OCI-LY3 (cell line): ENCODE results near the gene KDM5C.

ENCODE experiments used
- H2AFZ ChIP-seq: fragments of 200-600, 300-600 bp; shearing (Covaris generic); 2 replicates; pipeline ENCODE4 v1.6.0; 2014; ENCODE audit warnings: antibody characterized with exemption, low read depth, low read length
- H3K27ac ChIP-seq: fragments of 200-600, 300-600 bp; sonication (generic); 2 replicates; pipeline ENCODE4 v1.5.1; 2014; ENCODE audit warnings: mild to moderate bottlenecking, low read length, moderate library complexity, mixed read lengths
- H3K27me3 ChIP-seq: fragments of 200-600, 300-600 bp; sonication (generic); 2 replicates; pipeline ENCODE4 v1.6.1; 2014; ENCODE audit warnings: low read depth, low read length, mixed read lengths
- H3K36me3 ChIP-seq: fragments of 200-600, 300-600 bp; sonication (generic); replicated peaks from 2 replicates; pipeline ENCODE3; 2014; ENCODE audit warnings: low read depth, low read length, mixed read lengths
- H3K4me1 ChIP-seq: fragments of 300-600, 200-600 bp; sonication (generic); 2 replicates; pipeline ENCODE4 v1.6.1; 2014; ENCODE audit warnings: low read length, mixed read lengths
- H3K4me2 ChIP-seq: fragments of 200-600, 300-600 bp; sonication (generic); 2 replicates; pipeline ENCODE4 v1.6.1; 2014; ENCODE audit warnings: low read length, mixed read lengths
- H3K4me3 ChIP-seq: fragments of 300-600, 200-600 bp; sonication (generic); 2 replicates; pipeline ENCODE4 v1.5.1; 2014; ENCODE audit warnings: antibody characterized with exemption, mild to moderate bottlenecking, low read length, moderate library complexity
- H3K79me2 ChIP-seq: fragments of 300-600, 200-600 bp; shearing (Covaris generic); 2 replicates; pipeline ENCODE4 v1.6.1; 2014; ENCODE audit warnings: mild to moderate bottlenecking, low read length, mixed read lengths
- H3K9ac ChIP-seq: fragments of 300-600, 200-600 bp; shearing (Covaris generic); 2 replicates; pipeline ENCODE4 v1.6.0; 2014; ENCODE audit warnings: mild to moderate bottlenecking, low read length, moderate library complexity
- H3K9me3 ChIP-seq: fragments of 200-600, 300-600 bp; shearing (Covaris generic); 2 replicates; pipeline ENCODE4 v1.6.1; 2014; ENCODE audit warnings: low read length, mixed read lengths; ENCODE audit not compliant: insufficient read depth
- H4K20me1 ChIP-seq: fragments of 200-600, 300-600 bp; sonication (generic); 2 replicates; pipeline ENCODE4 v1.6.1; 2016; ENCODE audit warnings: low read length, mixed read lengths; ENCODE audit not compliant: insufficient read depth
- EZH2phosphoT487 ChIP-seq: fragments of 200-600 bp; shearing (Covaris generic); IDR thresholded peaks from 2 replicates; pipeline ENCODE4 v1.6.1; 2018; ENCODE audit warnings: antibody characterized with exemption, mixed run types, low read depth
- TF ChIP-seq, protein P1 (sequence below): fragments of 200-600, 300-600 bp; sonication (generic); IDR thresholded peaks from 2 replicates; pipeline ENCODE4 v1.5.1; 2014; ENCODE audit warnings: antibody characterized with exemption, low read length, low read depth

KDM5C gene

GRCh38 chrX:53266914-53267313 lies 41.9 kb upstream of the KDM5C start:
- Histone ChIP-seq H3K4me1 (no peaks in the 10 kb centered on the region), H3K4me3 (no peak overlapping the region)
- no peak for TF ChIP-seq EZH2phosphoT487
- TF ChIP-seq, protein P1, sequence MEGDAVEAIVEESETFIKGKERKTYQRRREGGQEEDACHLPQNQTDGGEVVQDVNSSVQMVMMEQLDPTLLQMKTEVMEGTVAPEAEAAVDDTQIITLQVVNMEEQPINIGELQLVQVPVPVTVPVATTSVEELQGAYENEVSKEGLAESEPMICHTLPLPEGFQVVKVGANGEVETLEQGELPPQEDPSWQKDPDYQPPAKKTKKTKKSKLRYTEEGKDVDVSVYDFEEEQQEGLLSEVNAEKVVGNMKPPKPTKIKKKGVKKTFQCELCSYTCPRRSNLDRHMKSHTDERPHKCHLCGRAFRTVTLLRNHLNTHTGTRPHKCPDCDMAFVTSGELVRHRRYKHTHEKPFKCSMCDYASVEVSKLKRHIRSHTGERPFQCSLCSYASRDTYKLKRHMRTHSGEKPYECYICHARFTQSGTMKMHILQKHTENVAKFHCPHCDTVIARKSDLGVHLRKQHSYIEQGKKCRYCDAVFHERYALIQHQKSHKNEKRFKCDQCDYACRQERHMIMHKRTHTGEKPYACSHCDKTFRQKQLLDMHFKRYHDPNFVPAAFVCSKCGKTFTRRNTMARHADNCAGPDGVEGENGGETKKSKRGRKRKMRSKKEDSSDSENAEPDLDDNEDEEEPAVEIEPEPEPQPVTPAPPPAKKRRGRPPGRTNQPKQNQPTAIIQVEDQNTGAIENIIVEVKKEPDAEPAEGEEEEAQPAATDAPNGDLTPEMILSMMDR: no peak

DNA sequence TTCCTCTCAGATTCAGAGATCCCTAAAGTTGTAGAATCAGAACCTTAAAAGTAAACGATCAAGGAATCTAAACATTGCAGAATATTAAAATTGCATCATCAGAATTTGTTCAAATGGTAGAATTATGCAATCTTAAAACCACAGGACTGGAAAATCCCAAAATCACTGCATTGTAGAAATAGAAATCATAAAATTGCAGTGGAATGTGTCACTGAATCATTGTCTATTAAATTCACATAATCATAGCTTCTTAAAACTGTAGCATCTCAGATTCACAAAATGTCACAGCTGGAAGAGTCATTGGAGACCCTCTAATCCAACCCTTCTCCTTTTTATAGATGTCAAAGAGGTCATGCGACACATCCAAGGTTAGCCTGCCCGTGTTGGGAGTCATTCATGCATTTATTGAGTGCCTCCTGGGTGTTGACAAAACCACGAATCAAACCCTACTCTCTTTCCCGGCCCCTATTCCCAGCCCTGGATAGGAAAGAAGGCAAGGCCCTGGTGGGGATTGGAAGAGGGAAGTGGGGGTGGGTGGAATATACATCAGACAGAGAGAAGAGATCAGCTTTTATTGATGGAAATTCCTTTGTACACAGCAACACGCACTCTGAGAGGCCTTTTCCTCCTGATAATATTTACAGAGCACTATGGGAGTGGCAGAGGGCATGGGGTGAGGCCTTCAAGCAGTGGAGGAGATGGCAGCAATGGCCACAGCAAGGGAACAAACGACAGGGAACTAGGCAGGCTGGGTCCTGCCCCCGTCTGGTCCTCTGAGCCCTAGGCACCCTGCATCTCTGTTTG lies 41.0 kb upstream of the KDM5C start:
- Histone ChIP-seq H3K36me3 (no peaks in the 10 kb centered on the region), H3K9me3 (no peaks in the 10 kb centered on the region), H3K4me1 (no peaks in the 10 kb centered on the region), H3K27me3 (peaks cover 14% of the 10 kb centered on the region), H2AFZ (no peak overlapping the region), H3K27ac (no peak overlapping the region), H4K20me1 (no peaks in the 10 kb centered on the region), H3K4me2 (no peak overlapping the region), H3K9ac (no peak overlapping the region), H3K4me3 (no peak overlapping the region), H3K79me2 (no peaks in the 10 kb centered on the region)
- TF ChIP-seq EZH2phosphoT487: no peak

More at GRCh38 chrX:53266914-53267313, 41.9 kb upstream of the KDM5C start:
- no peaks in the 10 kb centered on the region for H3K9me3 ChIP-seq
- H3K36me3 ChIP-seq: no peaks in the 10 kb centered on the region
- H3K27me3 ChIP-seq: peaks cover 14% of the 10 kb centered on the region
- H3K27ac ChIP-seq: no peak overlapping the region
- no peaks in the 10 kb centered on the region for H4K20me1 ChIP-seq
- no peaks in the 10 kb centered on the region for H3K79me2 ChIP-seq
- no peak overlapping the region for H2AFZ ChIP-seq
- no peak overlapping the region for H3K9ac ChIP-seq
- H3K4me2 ChIP-seq: no peak overlapping the region

- H3K4me1 ChIP-seq: no peaks in the 10 kb centered on the region
- no peaks in the 10 kb centered on the region for H3K36me3 ChIP-seq
- no peaks in the 10 kb centered on the region for H4K20me1 ChIP-seq
- H3K9me3 ChIP-seq: no peaks in the 10 kb centered on the region
- H2AFZ ChIP-seq: no peak overlapping the region
- H3K9ac ChIP-seq: no peak overlapping the region
- no peak overlapping the region for H3K4me2 ChIP-seq
- no peak overlapping the region for H3K4me3 ChIP-seq
- TF ChIP-seq EZH2phosphoT487: no peak
- TF ChIP-seq, protein P1: no peak
- H3K27me3 ChIP-seq: peaks cover 14% of the 10 kb centered on the region
- no peak overlapping the region for H3K27ac ChIP-seq
- no peaks in the 10 kb centered on the region for H3K79me2 ChIP-seq
These were observed 38.6 kb upstream of the KDM5C start for GRCh38 chrX:53263597-53264094.

GRCh38 chrX:53262918-53263394 lies 37.9 kb upstream of the KDM5C start:
- TF ChIP-seq EZH2phosphoT487: no peak
- TF ChIP-seq, protein P1: no peak
- H3K4me2 ChIP-seq: no peak overlapping the region

More at GRCh38 chrX:53262918-53263394, 37.9 kb upstream of the KDM5C start:
- Histone ChIP-seq H3K79me2 (no peaks in the 10 kb centered on the region), H2AFZ (no peak overlapping the region), H3K4me3 (no peak overlapping the region), H3K4me1 (no peaks in the 10 kb centered on the region), H3K9me3 (no peaks in the 10 kb centered on the region), H3K27me3 (peaks cover 14% of the 10 kb centered on the region), H3K9ac (no peak overlapping the region), H3K27ac (no peak overlapping the region), H4K20me1 (no peaks in the 10 kb centered on the region), H3K36me3 (no peaks in the 10 kb centered on the region)
